Transverse colon (tissue), 3 donors: ENCODE data around the gene AQP12B.

Experiments used
- CTCF ChIP-seq, 5 experiments: fragments of 200-600 bp in 3 of 5; fragments of 450-650 bp in 2 of 5; sonication (generic) in 3 of 5; IDR thresholded peaks; 1 replicate in 2 of 5; 2 replicates in 3 of 5; pipeline ENCODE4 v1.5.1; 2016 to 2017; ENCODE audit warnings: antibody characterized with exemption in 5 of 5, inconsistent platforms in 3 of 5, mild to moderate bottlenecking in 2 of 5, moderate library complexity in 1 of 5
- EP300 ChIP-seq: sonication (generic); formaldehyde crosslinking; IDR thresholded peaks from one replicate; pipeline ENCODE4 v1.6.1; 2017; ENCODE audit warnings: antibody characterized with exemption, low read depth
- POLR2A ChIP-seq: fragments of 450-650 bp; IDR thresholded peaks from one replicate; pipeline ENCODE4 v1.6.1; 2016; ENCODE audit warnings: antibody characterized with exemption, mild to moderate bottlenecking, moderate library complexity

- TF ChIP-seq EP300 (no peak), POLR2A (no peak), CTCF (IDR thresholded peaks at IDR 0.05) (no peak)
These were observed 42.6 kb upstream of the AQP12B start for GRCh38 chr2:240725266-240725665.
